GM18861 (cell line): Measurements from ENCODE around the gene FCRL3.
A peak's percentile ranks its signal among the peaks of the same experiment; 100 is the strongest.
"Not testable (repeated sequence)": the region's sequence is repeated elsewhere in the genome, so short reads cannot be mapped to it uniquely, and the experiment has no call there.

Source experiments
- ATAC-seq: cut with Tn5 transposase; IDR thresholded peaks from one replicate; pipeline ENCODE4 v1.9.1; 2021; ENCODE audit not compliant: unreplicated experiment

The FCRL3 gene, protein sequence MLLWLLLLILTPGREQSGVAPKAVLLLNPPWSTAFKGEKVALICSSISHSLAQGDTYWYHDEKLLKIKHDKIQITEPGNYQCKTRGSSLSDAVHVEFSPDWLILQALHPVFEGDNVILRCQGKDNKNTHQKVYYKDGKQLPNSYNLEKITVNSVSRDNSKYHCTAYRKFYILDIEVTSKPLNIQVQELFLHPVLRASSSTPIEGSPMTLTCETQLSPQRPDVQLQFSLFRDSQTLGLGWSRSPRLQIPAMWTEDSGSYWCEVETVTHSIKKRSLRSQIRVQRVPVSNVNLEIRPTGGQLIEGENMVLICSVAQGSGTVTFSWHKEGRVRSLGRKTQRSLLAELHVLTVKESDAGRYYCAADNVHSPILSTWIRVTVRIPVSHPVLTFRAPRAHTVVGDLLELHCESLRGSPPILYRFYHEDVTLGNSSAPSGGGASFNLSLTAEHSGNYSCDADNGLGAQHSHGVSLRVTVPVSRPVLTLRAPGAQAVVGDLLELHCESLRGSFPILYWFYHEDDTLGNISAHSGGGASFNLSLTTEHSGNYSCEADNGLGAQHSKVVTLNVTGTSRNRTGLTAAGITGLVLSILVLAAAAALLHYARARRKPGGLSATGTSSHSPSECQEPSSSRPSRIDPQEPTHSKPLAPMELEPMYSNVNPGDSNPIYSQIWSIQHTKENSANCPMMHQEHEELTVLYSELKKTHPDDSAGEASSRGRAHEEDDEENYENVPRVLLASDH

DNA sequence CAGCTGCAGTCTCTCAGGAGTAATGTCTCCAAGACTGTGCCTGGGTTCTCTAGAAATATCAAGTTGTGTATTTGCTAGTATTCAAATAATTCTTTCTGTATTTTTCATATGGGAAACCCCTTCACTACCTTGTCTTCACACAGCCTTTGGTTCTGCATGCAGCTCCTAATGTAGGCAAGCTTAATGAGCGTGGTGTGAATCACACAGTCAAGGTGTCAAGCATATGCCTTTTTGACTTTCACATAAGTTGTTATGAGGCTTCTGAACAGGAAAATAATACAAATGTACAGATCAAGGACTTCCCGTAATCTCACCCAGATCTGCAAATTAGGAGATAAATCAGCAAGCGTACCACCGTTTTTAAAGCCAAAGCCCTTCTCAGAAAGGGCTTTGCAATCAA lies at the start of gene FCRL3:
TSS of gene FCRL3 (minus strand) at position 38 of the 400 bp plus-strand sequence. CDS start 280 bp downstream, outside the sequence.
- ATAC-seq, result no peak

DNA sequence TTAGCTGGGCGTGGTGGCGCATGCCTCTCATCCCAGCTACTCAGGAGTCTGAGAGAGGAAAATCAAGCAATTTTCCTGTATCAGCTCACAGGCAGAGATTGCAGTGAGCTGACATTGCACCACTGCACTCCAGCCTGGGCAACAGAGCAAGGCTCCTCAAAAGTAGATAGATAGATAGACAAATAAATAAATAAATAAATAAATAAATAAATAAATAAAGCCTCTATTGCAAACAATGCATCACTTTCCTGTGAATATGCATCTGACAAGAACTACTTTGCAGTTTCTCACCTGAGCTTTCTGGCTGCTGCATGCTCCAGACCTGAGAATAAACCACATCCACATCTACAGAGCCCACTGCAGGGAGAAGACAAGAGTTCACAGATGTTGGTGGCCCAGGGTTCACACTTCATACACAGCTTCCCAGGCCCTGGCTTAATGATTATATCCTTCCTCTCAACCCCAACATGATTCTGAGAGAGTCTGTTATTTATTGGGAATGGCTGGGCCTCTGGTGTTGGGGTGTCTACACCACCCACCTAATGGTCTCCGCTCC lies 47.8 kb upstream of the FCRL3 start:
- no peak for ATAC-seq

DNA sequence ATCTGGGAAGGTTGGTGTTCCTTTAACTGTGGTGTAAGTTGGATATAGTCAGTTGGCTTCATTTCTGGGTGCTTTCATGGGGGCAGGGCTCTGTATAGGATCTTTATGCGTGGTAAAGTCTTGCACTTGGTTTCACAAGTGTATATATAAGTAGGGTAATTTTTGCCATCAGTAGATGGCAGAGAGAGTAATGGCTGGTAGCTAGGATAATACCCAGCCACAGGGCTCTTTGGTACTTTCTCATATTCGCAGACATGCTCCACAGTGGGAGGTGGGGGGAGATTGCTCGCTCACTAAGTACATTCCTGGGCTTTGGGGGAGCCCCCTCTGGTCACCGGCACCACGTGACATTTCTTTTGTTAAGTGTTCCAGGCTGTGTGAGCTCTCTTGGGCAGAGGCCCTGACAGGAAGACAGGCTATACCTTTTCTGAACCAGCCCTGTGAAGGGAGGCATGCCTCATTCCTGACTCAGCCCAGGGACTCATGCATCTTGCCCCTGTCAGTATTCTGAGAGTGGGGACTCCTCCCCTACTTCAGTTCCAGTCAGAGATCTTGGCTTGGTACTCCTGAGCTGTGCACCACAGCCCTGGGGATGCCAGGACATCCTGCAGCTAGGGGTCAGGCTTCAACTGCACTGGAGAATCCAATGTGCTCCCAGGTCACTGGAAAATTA lies 38.8 kb upstream of the FCRL3 start:
- no peak for ATAC-seq

DNA sequence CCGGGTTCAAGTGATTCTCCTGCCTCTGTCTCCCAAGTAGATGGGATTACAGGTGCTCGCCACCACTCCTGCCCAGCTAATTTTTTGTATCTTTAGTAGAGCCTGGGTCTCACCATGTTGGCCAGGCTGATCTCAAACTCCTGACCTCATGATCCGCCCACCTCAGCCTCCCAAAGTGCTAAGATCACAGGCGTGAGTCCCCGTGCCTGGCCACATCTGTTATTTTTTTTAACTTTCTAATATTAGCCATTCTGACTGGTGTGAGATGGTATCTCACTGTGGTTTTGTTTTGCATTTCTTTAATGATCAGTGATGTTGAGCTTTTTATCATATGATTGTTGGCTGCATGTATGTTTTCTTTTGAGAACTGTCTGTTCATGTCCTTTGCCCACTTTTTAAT lies 35.4 kb upstream of the FCRL3 start:
- ATAC-seq, result not testable (repeated sequence)

DNA sequence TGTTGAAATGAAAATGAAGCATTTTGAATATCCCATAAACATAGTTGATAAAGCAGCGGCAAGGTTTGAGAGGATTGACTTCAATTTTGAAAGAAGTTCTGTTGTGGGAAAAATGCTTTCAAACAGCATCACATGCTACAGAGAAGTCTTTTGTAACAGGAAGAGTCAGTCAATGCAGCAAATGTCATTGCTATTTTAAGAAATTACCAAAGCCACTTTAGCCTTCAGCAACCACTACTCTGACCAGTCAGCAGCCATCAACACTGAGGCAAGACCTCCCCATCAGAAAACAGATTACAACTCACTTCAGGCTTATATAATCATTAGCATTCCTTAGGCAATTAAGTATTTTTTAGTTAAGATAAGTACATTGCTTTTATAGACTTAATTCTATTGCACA lies 33.8 kb upstream of the FCRL3 start:
- no peak for ATAC-seq

DNA sequence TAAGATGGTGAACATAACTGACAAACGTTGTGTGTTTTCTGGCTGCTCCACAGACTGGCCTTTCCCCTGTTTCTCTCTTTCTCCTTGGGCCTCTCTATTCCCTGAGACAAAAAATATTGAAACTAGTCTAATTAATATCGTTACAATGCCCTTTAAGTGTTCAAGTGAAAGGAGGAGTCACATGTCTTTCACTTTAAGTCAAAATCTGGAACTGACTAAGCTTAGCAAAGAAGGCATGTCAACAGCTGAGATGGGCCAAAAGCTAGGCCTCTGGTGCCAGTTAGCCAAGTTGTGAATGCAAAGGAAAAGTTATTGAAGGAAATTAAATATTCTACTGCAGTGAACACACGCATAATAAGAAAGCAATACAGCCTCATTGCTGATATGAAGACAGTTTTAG lies 32.2 kb upstream of the FCRL3 start:
- ATAC-seq, result no peak

DNA sequence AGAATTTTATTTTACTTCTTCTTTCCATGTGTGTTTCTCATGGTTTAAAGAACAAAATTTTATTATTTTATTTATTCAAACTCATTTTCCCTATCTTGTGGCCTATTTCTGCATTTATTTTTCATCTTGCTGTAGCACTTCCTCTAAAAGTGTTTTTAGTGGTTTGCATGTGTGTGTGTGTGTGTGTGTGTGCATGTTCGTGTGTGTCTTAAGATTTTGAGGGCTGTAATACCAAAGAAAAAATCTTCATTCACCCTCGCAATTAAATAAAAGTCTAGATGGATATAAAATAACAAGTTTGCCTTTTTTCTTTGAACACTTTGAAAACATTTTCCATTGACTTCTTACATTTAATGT lies 24.6 kb upstream of the FCRL3 start:
- no peak for ATAC-seq

DNA sequence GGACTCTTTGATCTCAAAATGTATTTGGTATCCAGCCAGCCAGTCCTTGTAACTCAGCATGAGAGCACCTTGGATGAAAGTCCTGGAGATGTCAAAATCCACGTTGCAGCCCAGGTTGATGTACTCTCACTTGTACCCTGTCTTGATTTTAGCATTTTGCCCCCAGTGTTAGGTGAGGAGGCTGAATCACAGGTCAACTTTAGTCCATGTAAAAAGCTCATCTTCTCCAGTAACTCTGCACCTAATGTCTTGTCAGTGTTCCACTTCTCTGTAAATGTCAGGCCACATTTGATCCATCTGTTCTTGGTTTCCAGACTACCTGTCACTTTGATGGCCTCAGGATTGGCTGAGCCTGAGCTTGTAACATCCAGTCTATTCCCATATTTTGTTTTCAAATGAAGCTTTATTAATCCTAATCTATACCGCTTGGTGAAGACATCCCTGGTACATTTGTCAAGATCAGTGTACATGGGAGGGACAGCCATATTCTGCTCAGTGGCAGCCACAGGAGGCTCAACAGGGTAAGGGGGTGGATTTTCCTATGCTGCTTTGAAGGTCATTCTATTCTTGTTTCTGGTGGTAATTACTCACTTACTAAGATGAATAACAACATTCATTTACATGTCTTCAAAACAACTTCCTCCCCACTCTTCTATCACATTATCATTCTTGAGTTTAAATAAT lies 24.1 kb upstream of the FCRL3 start:
- ATAC-seq, result no peak

DNA sequence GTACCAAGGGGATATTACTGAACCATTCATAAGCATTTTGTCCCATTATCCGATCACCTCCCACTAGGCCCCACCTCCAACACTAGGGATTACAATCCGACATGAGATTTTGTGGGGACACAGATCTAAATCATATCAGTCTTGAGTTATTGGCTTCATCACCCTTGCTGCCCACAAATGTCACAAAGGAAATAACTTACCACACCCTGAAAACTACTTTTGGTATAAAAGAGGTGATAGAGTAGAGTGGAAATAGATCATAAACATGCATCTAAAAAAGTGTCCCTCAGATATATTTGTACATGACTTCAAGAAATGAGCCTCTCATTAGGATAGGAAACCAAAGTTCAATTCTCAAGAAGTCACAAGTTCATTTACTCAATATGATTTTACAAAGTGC lies 22.6 kb upstream of the FCRL3 start:
- ATAC-seq, result no peak

DNA sequence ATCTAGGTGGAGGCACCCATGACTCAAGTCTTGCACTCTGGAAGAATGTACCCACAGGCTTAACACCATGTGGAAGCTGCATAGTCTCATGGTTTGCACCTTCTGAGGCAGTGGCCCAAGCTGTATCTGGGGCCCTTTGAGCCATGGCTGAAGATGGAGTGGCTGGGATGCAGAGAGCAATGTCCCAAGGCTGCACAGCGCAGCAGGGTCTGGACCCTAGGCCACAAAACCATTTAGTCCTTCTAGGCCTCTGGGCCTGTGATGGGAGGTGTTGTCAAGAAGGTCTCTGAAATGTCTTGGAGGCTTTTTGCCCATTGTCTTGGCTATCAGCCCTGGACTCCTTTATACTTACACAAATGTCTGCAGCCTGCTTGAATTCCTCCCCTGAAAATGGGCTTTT lies 21.4 kb upstream of the FCRL3 start:
- no peak for ATAC-seq

DNA sequence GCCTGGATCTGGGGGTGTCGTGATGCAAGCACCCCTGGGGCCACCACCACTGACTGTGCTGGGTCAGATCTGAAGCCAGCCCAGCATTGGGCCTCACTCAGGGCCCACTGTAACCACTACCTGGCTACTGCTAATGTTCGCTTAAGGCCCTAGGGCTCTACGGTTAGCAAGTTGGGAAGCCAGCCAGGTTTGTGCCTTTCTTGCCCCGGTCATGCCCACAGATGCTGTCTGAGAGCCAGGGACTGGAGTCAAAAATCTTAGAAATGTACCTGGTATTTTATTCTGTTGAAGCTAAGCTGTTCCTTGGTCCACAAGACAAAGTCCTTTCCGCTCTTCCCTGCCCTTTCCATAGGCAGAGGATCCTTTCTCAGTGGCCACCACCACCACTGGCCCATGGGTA lies 15.2 kb upstream of the FCRL3 start:
- no peak for ATAC-seq

DNA sequence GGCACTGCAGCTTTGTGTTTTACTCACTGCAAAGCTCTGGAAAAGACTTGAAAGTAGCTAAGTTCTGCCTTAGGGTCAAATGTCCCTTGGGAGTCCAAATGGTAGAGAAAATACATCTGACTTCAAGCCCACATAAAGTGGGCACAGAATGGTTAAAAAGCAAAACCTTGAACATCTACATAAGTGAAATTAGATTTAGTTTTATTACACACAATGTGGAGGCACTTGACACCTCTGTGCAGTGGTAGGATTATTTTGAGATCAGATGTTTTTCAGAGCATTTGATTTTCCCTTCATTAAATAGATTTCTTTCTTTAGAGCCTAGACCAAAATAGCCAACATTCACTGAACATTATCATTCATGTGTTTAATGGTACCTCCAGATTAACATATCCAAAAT lies 11.2 kb upstream of the FCRL3 start:
- no peak for ATAC-seq

DNA sequence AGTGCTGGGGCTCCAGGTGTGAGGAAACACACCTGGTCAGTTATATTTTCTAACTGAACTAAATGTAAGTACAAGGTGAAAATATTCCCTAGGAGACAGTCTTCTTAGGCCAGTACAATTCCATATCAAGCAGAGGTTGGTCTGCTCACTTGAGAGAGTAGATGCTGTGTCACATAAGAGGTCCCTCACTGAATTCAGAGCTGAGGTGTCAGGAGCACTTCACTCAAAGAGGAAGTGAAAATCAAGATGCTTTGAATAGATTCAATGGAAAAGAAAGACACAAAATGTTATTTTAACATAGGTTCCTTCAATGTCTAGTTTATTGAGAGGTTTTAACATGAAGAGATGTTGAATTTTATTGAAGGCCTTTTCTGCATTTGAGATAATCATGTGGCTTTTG lies 4.3 kb upstream of the FCRL3 start:
- ATAC-seq, result peak; percentile 66

DNA sequence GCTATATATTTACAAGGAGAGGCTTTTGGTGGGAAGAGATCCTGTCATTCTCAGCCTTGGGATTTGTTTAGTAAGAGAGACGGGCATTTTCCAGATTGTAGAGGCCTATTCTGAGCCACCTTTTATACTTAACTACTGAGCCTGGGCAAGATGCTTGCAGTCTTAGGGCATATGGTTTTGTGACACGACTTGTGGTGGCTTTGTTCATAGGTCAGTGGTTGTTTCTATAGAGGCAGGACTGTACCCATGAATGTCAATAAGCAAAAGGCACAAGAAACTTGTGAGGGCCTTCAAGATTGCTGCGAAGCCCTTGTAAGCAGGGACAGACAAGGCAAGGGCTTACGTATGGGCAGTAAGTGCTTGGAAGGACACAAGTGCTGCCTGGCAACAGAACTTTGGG lies 3.4 kb upstream of the FCRL3 start:
- no peak for ATAC-seq

DNA sequence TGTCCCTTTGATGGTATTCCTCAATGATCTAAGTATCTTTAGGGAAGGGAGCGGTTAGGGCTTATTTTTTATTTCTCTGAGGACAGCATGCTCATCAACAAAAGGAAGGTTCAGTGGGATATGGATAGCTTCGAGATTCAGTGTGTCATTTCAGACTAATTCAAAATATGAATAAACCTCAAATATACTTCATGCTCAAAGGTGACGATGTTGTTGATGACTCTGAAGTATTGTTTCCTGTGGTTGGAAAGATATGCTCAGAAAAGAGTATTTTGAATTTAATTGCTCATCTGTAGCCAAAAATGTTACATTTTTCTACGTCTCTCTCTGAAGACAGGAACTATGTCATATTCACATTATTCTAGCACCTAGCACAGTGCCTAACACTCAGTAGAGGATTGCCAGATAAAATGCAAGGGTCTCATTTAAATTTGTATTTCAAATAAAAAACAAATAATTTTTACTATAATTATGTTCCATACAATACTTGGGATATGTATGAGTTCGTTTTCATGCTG lies 1.8 kb upstream of the FCRL3 start:
- no peak for ATAC-seq

DNA sequence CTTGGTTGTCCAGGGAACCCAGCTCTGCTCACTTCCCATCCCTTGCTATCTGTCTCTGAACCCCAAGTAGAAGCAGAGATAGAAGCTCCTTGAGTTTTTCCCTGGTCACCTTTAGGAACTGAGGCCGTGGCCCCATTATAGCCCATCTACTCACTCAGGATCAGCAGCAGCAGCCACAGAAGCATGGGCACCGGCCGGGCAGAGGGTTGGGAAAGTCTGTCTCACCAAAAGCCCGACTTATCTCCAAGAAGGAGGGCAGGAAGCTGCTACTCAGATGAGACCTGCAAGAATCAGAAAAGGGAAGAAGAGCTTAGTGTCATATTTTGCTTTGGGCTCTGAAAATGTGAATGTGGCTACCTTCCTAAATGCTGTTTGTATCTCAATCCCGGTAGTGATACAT lies 264 bp downstream of the FCRL3 start:
- no peak for ATAC-seq

DNA sequence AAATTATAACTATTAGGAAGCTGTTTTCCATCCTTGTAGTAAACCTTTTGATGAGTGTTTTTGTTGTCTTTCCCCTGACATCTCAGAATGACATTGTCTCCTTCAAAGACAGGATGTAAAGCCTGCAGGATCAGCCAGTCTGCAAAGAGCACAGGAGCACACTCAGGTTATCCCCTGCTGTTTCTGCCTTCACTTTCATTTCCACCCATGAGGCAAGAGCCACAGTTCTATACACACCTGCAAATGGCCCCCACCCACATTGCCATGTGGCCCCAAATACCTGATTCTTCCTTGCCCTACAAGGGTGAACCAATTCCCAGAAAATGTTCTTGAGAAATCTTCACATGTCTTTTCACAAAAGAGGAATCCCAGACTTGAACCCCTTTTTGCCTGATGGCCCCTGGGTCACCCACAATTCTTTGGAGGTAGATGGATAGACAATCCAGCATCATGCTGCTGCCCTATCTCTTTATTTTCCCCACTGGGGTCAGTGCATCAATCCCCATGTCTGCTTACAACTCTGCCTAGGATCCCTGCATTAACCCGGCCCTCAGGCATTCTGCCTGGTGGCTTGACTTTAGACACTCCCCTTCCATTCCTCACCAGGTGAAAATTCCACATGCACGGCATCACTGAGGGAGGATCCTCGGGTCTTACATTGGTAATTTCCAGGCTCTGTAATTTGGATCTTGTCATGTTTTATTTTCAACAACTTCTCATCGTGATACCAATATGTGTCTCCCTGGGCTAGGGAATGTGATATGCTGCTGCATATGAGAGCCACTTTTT lies 2.6 kb downstream of the FCRL3 start:
- no peak for ATAC-seq

DNA sequence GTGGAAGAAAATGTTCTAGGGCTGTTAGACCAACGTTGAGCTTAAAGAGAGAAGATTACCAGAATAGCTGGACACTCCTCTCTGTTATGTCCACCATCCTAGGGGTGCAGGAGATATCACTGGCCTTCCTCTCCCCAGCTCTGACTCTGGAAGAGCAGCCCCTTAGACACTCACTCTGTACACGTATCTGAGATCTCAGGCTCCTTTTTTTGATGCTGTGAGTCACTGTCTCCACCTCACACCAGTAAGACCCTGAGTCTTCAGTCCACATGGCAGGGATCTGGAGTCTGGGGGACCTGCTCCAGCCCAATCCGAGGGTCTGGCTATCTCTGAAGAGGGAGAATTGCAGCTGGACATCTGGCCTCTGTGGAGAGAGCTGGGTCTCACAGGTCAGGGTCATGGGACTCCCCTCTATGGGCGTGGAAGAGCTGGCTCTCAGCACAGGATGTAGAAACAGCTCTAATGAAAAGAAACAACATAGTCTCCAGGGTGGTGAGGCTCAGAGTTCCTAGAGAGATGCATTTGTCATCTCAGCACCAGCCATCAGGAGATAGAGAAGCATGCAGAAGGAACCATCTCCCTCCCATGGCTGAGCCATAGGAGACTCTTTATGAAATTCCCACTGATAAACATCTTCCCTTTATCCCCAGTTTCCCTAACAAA lies 3.5 kb downstream of the FCRL3 start:
- ATAC-seq, result no peak

DNA sequence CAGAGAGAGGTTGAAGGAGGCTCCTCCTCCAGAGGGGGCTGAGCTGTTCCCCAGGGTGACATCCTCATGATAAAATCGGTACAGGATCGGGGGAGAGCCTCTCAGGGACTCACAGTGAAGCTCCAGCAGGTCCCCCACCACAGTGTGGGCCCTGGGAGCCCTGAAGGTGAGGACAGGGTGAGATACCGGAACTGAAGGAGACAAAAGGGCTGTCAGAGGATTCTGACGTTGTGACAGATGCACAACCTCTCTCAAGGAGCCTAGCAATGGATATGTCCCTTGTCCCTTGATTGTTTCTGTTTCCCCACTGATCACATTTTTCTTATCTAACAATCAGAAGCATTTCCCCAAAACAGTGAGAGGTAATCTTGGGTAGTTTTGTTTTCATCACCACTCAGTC lies 5.2 kb downstream of the FCRL3 start:
- no peak for ATAC-seq
